Small intestine (tissue), 7 donors: ENCODE results near the gene RER1. TPM values are rescaled to one million over a fixed set of nuclear protein-coding genes. Genes with fewer than 3 reads are reported as not detected.

Source experiments
- DNase-seq, 2 donors: peaks; one replicate each; pipeline versions ENCODE4 v3.0.0 to v3.0.0-alpha.2; 2013
- FAIRE-seq: peaks from 2 replicates; lab custom pipeline; 2012; peaks lifted over from hg19 to GRCh38; lab: Jason Lieb, UNC
- H3K27ac ChIP-seq, 3 donors: one replicate each; pipeline ENCODE4 v1.5.1; 2013; ENCODE audit warnings: low read length in 2 of 3, mild to moderate bottlenecking in 2 of 3, control low read depth in 1 of 3, inconsistent platforms in 1 of 3, low read depth in 1 of 3, moderate library complexity in 1 of 3
- H3K27me3 ChIP-seq, 3 donors: one replicate each; pipeline ENCODE4 v1.6.1; 2013; ENCODE audit warnings: low read length in 3 of 3, inconsistent platforms in 1 of 3; ENCODE audit not compliant: control insufficient read depth in 3 of 3, insufficient read depth in 3 of 3
- H3K36me3 ChIP-seq, 3 donors: one replicate each; pipeline ENCODE4 v1.6.1; 2013; ENCODE audit warnings: low read length in 3 of 3, inconsistent platforms in 1 of 3, low read depth in 1 of 3, mild to moderate bottlenecking in 1 of 3, moderate library complexity in 1 of 3; ENCODE audit not compliant: control insufficient read depth in 3 of 3, insufficient read depth in 2 of 3
- H3K4me1 ChIP-seq, 3 donors: one replicate each; pipeline ENCODE4 v1.6.1; 2013; ENCODE audit warnings: low read length in 2 of 3, inconsistent platforms in 1 of 3, low read depth in 1 of 3, mild to moderate bottlenecking in 1 of 3, moderate library complexity in 1 of 3; ENCODE audit not compliant: control insufficient read depth in 3 of 3, insufficient read depth in 2 of 3
- H3K4me3 ChIP-seq, 3 donors: one replicate each; pipeline ENCODE4 v1.5.1; 2013; ENCODE audit warnings: low read length in 3 of 3, control low read depth in 1 of 3, inconsistent platforms in 1 of 3, low read depth in 1 of 3, mild to moderate bottlenecking in 1 of 3, moderate library complexity in 1 of 3
- H3K9me3 ChIP-seq, 2 donors: one replicate each; pipeline ENCODE4 v1.6.1; 2013; ENCODE audit warnings: low read depth in 1 of 2, low read length in 1 of 2; ENCODE audit not compliant: control insufficient read depth in 2 of 2, insufficient read depth in 1 of 2
- WGBS, 3 donors: extraction: QIAGEN DNeasy Blood & Tissue Kit; methylation state at CpG; one replicate each; pipeline ENCODE4 v1.1.7; 2013; 5-methylcytosine and 5-hydroxymethylcytosine counted together
- polyA plus RNA-seq, 4 donors: library from polyadenylated mRNA; stranded (reverse) in 3 of 4; unstranded in 1 of 4; fragments of 200-250 nt in 3 of 4; fragments of 120-200 nt in 1 of 4; gene quantifications; one replicate each; pipeline versions ENCODE4 v1.2.1 to v1.2.3, GENCODE V29; 2013
- donor health status: healthy with polysubstance abuse.
- donor health status: control.
- donor health status: control.
- donor health status: Bipolar disorder and iron deficiency.
- donor health status: healthy.

The RER1 gene
- polyA plus RNA-seq, 4 donors: 70.0 to 140 (median 88.7) TPM

DNA sequence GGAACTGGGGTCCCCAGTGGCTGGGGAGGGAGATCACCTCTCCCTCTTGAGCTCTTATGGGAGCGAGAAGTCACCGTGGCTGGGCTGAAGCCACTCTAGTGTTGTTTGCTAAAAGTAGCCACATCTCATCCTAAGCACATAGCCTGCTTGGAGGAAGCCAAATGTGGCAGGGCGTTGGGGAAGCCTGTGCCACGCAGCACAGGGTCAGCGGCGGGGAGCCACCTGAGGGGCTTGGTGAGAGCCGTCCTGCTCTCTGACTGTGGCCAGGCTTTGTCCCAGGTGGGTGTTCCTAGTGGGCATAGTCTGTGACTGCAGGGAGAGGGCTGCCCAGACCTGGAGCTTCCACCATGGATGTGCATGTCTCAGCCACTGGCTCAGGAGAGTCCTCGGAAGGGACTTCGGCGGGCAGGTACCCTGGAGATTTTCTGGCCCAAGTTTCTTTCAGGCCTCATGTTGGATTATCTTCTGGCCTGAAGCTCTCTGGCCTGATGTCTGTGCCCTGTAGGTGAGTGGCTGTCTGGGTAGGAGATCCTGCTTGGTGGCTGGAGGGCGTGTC is 39.2 kb upstream of the RER1 start:
- Histone ChIP-seq H3K36me3 (peaks cover 0 to 1% (median 0%) of the 10 kb centered on the region in 3 donors), H3K4me3 (no peak overlapping the region), H3K27ac (no peak overlapping the region), H3K27me3 (no peaks in the 10 kb centered on the region), H3K4me1 (no peaks in the 10 kb centered on the region), H3K9me3 (no peaks in the 10 kb centered on the region)
- WGBS, 3 donors: 84 to 90% (median 85%) methylated on average over 11 of the region's 11 CpGs
- FAIRE-seq (no peak), DNase-seq (no peak)

DNA sequence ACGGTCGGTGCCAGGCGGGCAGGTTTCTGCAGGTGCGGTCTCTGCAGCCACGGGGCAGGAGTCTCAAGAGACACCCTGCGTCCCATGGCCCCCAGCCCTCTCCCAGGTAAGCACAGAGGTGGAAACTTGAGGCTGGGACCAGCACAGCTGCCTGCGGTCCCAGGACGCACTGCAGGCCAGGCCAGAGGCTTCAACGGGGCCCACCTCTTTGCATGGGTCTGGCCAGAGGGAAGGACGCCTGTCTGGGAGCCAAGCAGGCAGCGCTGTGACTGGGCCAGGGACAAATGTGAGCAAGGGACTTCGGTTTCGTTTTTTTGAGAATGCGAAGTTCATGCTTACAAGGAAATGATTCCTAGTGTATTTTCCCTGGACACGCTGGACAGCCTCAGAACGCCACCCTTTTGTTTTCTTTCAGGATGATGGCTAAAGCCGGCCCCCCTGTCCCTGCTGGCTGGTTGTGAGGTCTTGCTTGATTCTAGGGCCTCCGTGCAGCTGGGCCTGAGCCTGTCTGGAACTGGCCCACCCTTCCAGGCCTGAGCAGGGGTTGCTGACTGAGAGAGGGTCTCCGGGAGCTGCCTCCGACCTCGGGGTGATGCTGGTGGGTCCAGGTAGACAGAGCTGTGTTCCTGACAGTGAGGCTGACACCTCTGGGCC is 38.6 kb upstream of the RER1 start:
- no peak for FAIRE-seq
- WGBS, 3 donors: 45 to 70% (median 53%) methylated on average over 21 of the region's 21 CpGs

GRCh38 chr1:2353551-2354438 is 37.8 kb upstream of the RER1 start:
- Histone ChIP-seq H3K27me3 (no peaks in the 10 kb centered on the region), H3K4me1 (no peaks in the 10 kb centered on the region), H3K27ac (peak overlapping the region in 1 of 3 donors; percentile 36), H3K4me3 (no peak overlapping the region), H3K9me3 (no peaks in the 10 kb centered on the region), H3K36me3 (peaks cover 0 to 10% (median 0%) of the 10 kb centered on the region in 3 donors)
- WGBS, 3 donors: 78 to 82% (median 80%) methylated on average over 28 of the region's 28 CpGs
- FAIRE-seq (no peak), DNase-seq (no peak)

More for the DNA sequence above, 38.6 kb upstream of the RER1 start:
- Histone ChIP-seq H3K27me3 (no peaks in the 10 kb centered on the region), H3K36me3 (peaks cover 0 to 7% (median 0%) of the 10 kb centered on the region in 3 donors), H3K4me3 (no peak overlapping the region), H3K27ac (peak overlapping the region in 1 of 3 donors; percentile 36), H3K4me1 (no peaks in the 10 kb centered on the region), H3K9me3 (no peaks in the 10 kb centered on the region)
- DNase-seq: peak in 1 of 2 donors; percentile 6

DNA sequence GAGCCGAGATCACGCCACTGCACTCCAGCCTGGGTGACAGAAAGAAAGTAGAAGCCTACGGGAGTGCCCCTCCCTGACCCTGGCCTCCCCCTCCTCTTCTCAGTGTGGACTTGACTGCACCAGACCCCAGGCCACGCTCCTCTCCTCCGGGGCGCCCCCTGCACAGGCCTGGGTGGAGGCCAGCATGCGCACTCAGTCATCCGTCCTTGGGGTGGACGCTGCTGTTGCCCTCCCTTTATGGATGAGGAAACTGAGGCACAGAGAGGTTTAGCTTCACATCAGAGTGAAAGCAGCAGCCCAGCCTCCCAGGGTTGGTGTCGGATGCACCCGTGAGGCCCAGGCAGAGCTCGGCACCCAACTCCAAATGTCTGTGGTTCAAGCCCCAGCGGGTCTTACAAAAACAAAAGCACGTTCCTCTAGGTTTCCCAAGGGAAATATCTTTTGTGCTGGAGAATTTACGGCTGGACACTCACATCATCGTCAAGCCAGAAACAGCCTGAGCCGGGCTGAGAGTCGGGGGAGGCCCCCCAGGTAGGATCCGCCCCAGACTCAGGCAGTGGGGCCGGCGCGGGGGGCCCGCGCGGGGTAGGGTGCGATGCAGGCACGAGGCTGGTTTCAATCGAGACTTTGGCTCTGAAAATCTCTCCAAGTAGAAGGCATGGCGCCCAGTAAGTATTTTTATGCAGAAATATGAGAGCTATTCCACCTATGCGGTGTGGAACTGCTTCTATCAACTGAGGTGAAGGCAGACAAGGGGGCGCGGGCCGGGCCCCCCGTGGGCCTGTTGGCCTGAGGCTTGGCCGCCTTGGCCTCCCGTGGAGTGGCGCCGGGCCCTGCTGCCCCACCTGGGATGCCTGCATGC is 36.9 kb upstream of the RER1 start:
- Histone ChIP-seq H3K9me3 (no peaks in the 10 kb centered on the region), H3K27me3 (no peaks in the 10 kb centered on the region), H3K27ac (no peak overlapping the region), H3K4me3 (no peak overlapping the region), H3K36me3 (peaks cover 0 to 14% (median 0%) of the 10 kb centered on the region in 3 donors), H3K4me1 (no peaks in the 10 kb centered on the region)
- WGBS, 3 donors: 86 to 92% (median 89%) methylated on average over 38 of the region's 38 CpGs
- no peak for FAIRE-seq
- DNase-seq: no peak

DNA sequence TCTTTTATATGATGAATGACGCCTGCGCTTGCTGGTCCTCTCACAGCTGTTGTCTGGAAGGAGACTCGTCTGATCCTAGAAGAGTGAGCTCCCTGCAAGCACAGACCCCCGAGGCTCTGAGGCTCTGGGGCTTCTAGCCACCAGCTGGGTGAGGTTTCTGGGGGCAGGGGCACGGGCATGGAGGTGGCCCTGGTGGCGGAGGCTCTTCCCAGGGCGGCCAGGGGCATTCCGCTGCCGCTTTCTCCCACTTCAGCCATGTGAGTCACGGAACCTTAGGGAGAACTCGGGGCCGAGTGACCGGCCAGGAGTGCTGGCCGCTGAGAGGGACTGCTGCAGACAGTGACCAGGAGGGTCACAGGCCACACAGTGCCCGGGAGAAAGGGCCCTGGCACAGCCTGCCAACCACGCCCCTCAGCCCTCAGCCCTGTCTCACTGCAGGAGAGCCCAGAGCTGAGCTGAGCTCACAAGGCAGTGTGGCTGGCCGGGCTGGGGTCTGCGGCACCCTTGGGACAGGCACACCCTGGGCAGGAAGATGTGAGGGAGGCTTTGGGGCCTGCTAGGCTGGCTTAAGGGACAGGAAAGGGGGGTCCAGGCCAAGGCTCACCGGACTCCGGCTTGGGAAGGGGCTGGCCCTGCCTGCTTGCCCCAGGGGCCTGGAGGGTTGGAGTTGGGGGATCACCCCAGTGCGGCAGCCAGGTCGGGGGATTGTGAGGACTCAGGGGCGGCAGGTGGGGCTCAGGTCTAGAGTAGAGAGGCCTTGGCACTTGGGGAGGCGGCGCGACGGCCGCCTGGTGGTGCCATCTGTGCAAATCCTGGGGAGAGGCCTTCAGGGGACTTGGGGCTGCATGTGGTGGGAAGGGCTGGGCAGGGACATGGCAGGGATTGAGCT is 36.0 kb upstream of the RER1 start:
- WGBS, 3 donors: 84 to 92% (median 89%) methylated on average over 27 to 28 of the region's 28 CpGs
- Histone ChIP-seq H3K27me3 (no peaks in the 10 kb centered on the region), H3K9me3 (no peaks in the 10 kb centered on the region), H3K4me1 (no peaks in the 10 kb centered on the region), H3K36me3 (peaks cover 0 to 14% (median 0%) of the 10 kb centered on the region in 3 donors), H3K4me3 (no peak overlapping the region), H3K27ac (no peak overlapping the region)
- no peak for FAIRE-seq
- DNase-seq: no peak

- Histone ChIP-seq H3K36me3 (peaks cover 0 to 14% (median 0%) of the 10 kb centered on the region in 3 donors), H3K27ac (no peak overlapping the region), H3K27me3 (no peaks in the 10 kb centered on the region), H3K9me3 (no peaks in the 10 kb centered on the region), H3K4me3 (no peak overlapping the region), H3K4me1 (no peaks in the 10 kb centered on the region)
- FAIRE-seq (no peak), DNase-seq (no peak)
- 90 to 94% (median 91%) methylated on average over 15 of the region's 15 CpGs for WGBS, 3 donors
Measured at GRCh38 chr1:2356401-2356800, 35.2 kb upstream of the RER1 start.

GRCh38 chr1:2356911-2357845 is 34.5 kb upstream of the RER1 start:
- Histone ChIP-seq H3K4me3 (no peak overlapping the region), H3K4me1 (no peaks in the 10 kb centered on the region), H3K27ac (no peak overlapping the region), H3K27me3 (no peaks in the 10 kb centered on the region), H3K36me3 (peaks cover 0 to 14% (median 0%) of the 10 kb centered on the region in 3 donors), H3K9me3 (no peaks in the 10 kb centered on the region)
- DNase-seq (no peak), FAIRE-seq (no peak)
- WGBS, 3 donors: 88 to 90% (median 89%) methylated on average over 32 to 37 of the region's 37 CpGs
